ENCODE data around the gene KIAA0753. TPM values are rescaled to one million over a fixed set of nuclear protein-coding genes. Genes with fewer than 3 reads are reported as not detected.

The KIAA0753 gene
- total RNA-seq, 1 experiment from 2014 or later, result 13.0 TPM

DNA sequence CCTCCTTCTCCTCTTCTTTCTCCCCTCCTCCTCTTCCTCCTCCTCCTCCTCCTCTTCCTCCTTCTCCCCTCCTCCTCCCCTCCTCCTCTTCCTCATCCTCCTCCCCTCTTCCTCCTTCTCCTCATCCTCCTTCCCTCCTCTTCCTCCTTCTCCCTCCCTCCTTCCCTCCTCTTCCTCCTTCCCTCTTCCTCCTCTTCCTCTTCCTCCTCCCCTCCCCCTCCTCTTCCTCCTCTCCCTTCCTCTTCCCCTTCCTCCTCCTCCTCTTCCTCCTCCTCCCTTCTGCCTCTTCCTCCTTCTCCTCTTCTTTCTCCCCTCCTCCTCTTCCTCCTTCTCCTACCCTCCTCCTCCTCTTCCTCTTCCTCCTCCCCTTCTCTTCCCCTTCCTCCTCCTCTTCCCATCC is 79.1 kb downstream of the KIAA0753 start:
- H3K4me1 ChIP-seq (ENCODE audit: control insufficient read depth, insufficient read depth, low read length), result no peaks in the 10 kb centered on the region
- DNase-seq (ENCODE audit: low read depth, low spot score) (no peak), ATAC-seq (no peak)
- TF ChIP-seq, protein P1, sequence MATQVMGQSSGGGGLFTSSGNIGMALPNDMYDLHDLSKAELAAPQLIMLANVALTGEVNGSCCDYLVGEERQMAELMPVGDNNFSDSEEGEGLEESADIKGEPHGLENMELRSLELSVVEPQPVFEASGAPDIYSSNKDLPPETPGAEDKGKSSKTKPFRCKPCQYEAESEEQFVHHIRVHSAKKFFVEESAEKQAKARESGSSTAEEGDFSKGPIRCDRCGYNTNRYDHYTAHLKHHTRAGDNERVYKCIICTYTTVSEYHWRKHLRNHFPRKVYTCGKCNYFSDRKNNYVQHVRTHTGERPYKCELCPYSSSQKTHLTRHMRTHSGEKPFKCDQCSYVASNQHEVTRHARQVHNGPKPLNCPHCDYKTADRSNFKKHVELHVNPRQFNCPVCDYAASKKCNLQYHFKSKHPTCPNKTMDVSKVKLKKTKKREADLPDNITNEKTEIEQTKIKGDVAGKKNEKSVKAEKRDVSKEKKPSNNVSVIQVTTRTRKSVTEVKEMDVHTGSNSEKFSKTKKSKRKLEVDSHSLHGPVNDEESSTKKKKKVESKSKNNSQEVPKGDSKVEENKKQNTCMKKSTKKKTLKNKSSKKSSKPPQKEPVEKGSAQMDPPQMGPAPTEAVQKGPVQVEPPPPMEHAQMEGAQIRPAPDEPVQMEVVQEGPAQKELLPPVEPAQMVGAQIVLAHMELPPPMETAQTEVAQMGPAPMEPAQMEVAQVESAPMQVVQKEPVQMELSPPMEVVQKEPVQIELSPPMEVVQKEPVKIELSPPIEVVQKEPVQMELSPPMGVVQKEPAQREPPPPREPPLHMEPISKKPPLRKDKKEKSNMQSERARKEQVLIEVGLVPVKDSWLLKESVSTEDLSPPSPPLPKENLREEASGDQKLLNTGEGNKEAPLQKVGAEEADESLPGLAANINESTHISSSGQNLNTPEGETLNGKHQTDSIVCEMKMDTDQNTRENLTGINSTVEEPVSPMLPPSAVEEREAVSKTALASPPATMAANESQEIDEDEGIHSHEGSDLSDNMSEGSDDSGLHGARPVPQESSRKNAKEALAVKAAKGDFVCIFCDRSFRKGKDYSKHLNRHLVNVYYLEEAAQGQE (IDR thresholded peaks at IDR 0.05; ENCODE audit: insufficient read depth in 1 of 2, low read depth in 2 of 2, low read length in 1 of 2), result no peak
- TF ChIP-seq, protein P2, sequence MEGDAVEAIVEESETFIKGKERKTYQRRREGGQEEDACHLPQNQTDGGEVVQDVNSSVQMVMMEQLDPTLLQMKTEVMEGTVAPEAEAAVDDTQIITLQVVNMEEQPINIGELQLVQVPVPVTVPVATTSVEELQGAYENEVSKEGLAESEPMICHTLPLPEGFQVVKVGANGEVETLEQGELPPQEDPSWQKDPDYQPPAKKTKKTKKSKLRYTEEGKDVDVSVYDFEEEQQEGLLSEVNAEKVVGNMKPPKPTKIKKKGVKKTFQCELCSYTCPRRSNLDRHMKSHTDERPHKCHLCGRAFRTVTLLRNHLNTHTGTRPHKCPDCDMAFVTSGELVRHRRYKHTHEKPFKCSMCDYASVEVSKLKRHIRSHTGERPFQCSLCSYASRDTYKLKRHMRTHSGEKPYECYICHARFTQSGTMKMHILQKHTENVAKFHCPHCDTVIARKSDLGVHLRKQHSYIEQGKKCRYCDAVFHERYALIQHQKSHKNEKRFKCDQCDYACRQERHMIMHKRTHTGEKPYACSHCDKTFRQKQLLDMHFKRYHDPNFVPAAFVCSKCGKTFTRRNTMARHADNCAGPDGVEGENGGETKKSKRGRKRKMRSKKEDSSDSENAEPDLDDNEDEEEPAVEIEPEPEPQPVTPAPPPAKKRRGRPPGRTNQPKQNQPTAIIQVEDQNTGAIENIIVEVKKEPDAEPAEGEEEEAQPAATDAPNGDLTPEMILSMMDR (IDR thresholded peaks at IDR 0.05), result no peak
- TF ChIP-seq POLR2AphosphoS5 (IDR thresholded peaks at IDR 0.05; ENCODE audit: low read depth, low read length) (no peak), TCF7L2 (IDR thresholded peaks at IDR 0.05; ENCODE audit: low read depth, low read length) (no peak), SIN3A (IDR thresholded peaks at IDR 0.05; ENCODE audit: borderline replicate concordance, insufficient read depth, low read depth, low read length) (no peak)
- no peak overlapping the region for H3K27ac ChIP-seq (ENCODE audit: low read length)
- BruUV-seq (replicated peaks), result no TSS peak
- H3K9me3 ChIP-seq (ENCODE audit: control insufficient read depth, insufficient read depth, low read depth, low read length), result no peaks in the 10 kb centered on the region
- no peak overlapping the region for H3K4me3 ChIP-seq (ENCODE audit: low read depth in 2 of 2, low read length in 2 of 2)
- intact Hi-C loops (cut with micrococcal nuclease; ENCODE audit: unreplicated experiment), result no loop called here
- no peaks in the 10 kb centered on the region for H3K36me3 ChIP-seq (ENCODE audit: control insufficient read depth, insufficient read depth, low read length)
- in situ Hi-C loops (cut with HindIII; ENCODE audit: low pct_unique_long_range_greater_than_20kb, low sequenced_read_pairs), result no loop called here
- peaks cover 6% of the 10 kb centered on the region for H3K27me3 ChIP-seq (ENCODE audit: control insufficient read depth, insufficient read depth, low read length)
- ChIA-PET CTCF (no interaction called here), POLR2A (no interaction called here)

DNA sequence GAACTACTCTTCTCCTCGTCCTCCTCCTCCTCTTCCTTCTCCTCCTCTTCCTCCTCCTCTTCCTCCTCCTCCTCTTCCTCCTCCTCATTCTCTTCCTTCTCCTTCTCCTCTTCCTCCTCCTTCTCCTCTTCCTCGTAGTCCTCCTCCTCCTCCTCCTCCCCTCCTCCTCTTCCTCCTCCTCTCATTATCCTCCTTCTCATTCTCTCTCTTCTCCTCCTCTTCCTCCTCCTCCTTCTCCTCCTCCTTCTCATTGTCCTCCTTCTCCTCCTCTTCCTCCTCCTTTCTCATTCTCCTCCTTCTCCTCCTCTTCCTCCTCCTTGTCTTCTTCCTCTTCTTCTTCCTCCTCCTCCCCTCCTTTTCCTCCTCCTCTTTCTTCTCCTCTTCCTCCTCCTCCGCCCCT is 80.0 kb downstream of the KIAA0753 start:
- POLR2A ChIA-PET, result no interaction called here
- Histone ChIP-seq H3K4me1 (ENCODE audit: control insufficient read depth, insufficient read depth, low read length) (no peaks in the 10 kb centered on the region), H3K4me3 (ENCODE audit: low read depth in 2 of 2, low read length in 2 of 2) (no peak overlapping the region), H3K27me3 (ENCODE audit: control insufficient read depth, insufficient read depth, low read length) (peaks cover 6% of the 10 kb centered on the region), H3K36me3 (ENCODE audit: control insufficient read depth, insufficient read depth, low read length) (no peaks in the 10 kb centered on the region), H3K27ac (ENCODE audit: low read length) (no peak overlapping the region), H3K9me3 (ENCODE audit: control insufficient read depth, insufficient read depth, low read depth, low read length) (no peaks in the 10 kb centered on the region)
- TF ChIP-seq POLR2AphosphoS5 (IDR thresholded peaks at IDR 0.05; ENCODE audit: low read depth, low read length) (no peak), SIN3A (IDR thresholded peaks at IDR 0.05; ENCODE audit: borderline replicate concordance, insufficient read depth, low read depth, low read length) (no peak), TCF7L2 (IDR thresholded peaks at IDR 0.05; ENCODE audit: low read depth, low read length) (no peak)
- TF ChIP-seq, protein P1 (IDR thresholded peaks at IDR 0.05; ENCODE audit: insufficient read depth in 1 of 2, low read depth in 2 of 2, low read length in 1 of 2), result no peak
- TF ChIP-seq, protein P2 (IDR thresholded peaks at IDR 0.05), result no peak
- CTCF ChIA-PET, result no interaction called here
- no TSS peak for BruUV-seq (replicated peaks)
- in situ Hi-C loops (cut with HindIII; ENCODE audit: low pct_unique_long_range_greater_than_20kb, low sequenced_read_pairs), result no loop called here
- no peak for DNase-seq (ENCODE audit: low read depth, low spot score)
- intact Hi-C loops (cut with micrococcal nuclease; ENCODE audit: unreplicated experiment), result no loop called here
- no peak for ATAC-seq

Data from Panc1 (cell line).